IMR-90 (cell line): Measurements from ENCODE around the gene KRTAP5-7. TPM values are rescaled to one million over a fixed set of nuclear protein-coding genes. Genes with fewer than 3 reads are reported as not detected.

Experiments
- ATAC-seq: fragments of 200-7000 bp; cut with Tn5 transposase; 2 replicates; pipeline ENCODE4 v1.9.1; 2020; ENCODE audit warnings: low read depth, mild to moderate bottlenecking, moderate library complexity
- BruUV-seq: library from RNA; stranded (reverse); fragments of 400-500 nt; replicated peaks from 2 replicates; lab custom pipeline; 2021; lab: Mats Ljungman, UMichigan
- CTCF ChIA-PET: fragments of 300-600 bp; formaldehyde crosslinking; extraction: SDS; loops from one replicate; lab custom pipeline; 2021; ENCODE audit warnings: antibody characterized with exemption; lab: Yijun Ruan, JAX
- POLR2A ChIA-PET: fragments of 300-600 bp; sonication (Branson Sonifier 250); formaldehyde crosslinking; loops from one replicate; lab custom pipeline; 2022; ENCODE audit warnings: antibody characterized with exemption; ENCODE audit not compliant: unreplicated experiment; lab: Charles Lee
- DNase-seq: peaks from one replicate; pipeline ENCODE4 v3.0.0; 2013
- H2AFZ ChIP-seq: replicated peaks from 2 replicates; pipeline ENCODE3; 2013; ENCODE audit warnings: low read length, mild to moderate bottlenecking; ENCODE audit not compliant: poor library complexity
- H2AK5ac ChIP-seq: 2 replicates; pipeline ENCODE4 v1.6.1; 2013; ENCODE audit warnings: low read depth, low read length, inconsistent platforms
- H2AK9ac ChIP-seq: replicated peaks from 2 replicates; pipeline ENCODE3; 2013; ENCODE audit warnings: mild to moderate bottlenecking, low read depth, low read length, moderate library complexity; ENCODE audit not compliant: poor library complexity
- H2BK120ac ChIP-seq: 2 replicates; pipeline ENCODE4 v1.6.1; 2013; ENCODE audit warnings: low read depth, low read length, inconsistent platforms
- H2BK15ac ChIP-seq: 3 replicates; pipeline ENCODE4 v1.6.1; 2013; ENCODE audit warnings: low read depth, low read length, inconsistent platforms
- H2BK20ac ChIP-seq: 2 replicates; pipeline ENCODE4 v1.6.1; 2013; ENCODE audit warnings: low read depth, mild to moderate bottlenecking, inconsistent platforms, low read length, moderate library complexity
- H2BK5ac ChIP-seq: 2 replicates; pipeline ENCODE4 v1.6.1; 2013; ENCODE audit warnings: mild to moderate bottlenecking, low read depth, low read length, inconsistent platforms; ENCODE audit not compliant: poor library complexity, severe bottlenecking
- H3K14ac ChIP-seq: replicated peaks from 2 replicates; pipeline ENCODE4 v1.6.1; 2013; ENCODE audit warnings: low read depth, low read length, inconsistent platforms
- H3K18ac ChIP-seq: 2 replicates; pipeline ENCODE4 v1.6.1; 2013; ENCODE audit warnings: low read depth, low read length, control low read depth
- H3K23ac ChIP-seq: 2 replicates; pipeline ENCODE4 v1.6.1; 2013; ENCODE audit warnings: low read depth, low read length, inconsistent platforms
- H3K27ac ChIP-seq: 2 replicates; pipeline ENCODE4 v1.5.1; 2013; ENCODE audit warnings: mild to moderate bottlenecking, control low read depth, low read length; ENCODE audit not compliant: insufficient read depth
- H3K27me3 ChIP-seq: 2 replicates; pipeline ENCODE4 v1.6.1; 2013; ENCODE audit warnings: low read length; ENCODE audit not compliant: control insufficient read depth, insufficient read depth
- H3K36me3 ChIP-seq: 2 replicates; pipeline ENCODE4 v1.6.1; 2013; ENCODE audit warnings: low read length, mixed read lengths; ENCODE audit not compliant: control insufficient read depth, insufficient read depth
- H3K4ac ChIP-seq: 2 replicates; pipeline ENCODE4 v1.6.1; 2013; ENCODE audit warnings: low read depth, low read length, inconsistent platforms
- H3K4me1 ChIP-seq: 2 replicates; pipeline ENCODE4 v1.6.1; 2013; ENCODE audit warnings: low read length, mixed read lengths; ENCODE audit not compliant: control insufficient read depth, insufficient read depth
- H3K4me2 ChIP-seq: 2 replicates; pipeline ENCODE4 v1.6.1; 2013; ENCODE audit warnings: low read depth, mild to moderate bottlenecking, control low read depth, low read length, moderate library complexity
- H3K4me3 ChIP-seq: 2 replicates; pipeline ENCODE4 v1.5.1; 2013; ENCODE audit warnings: low read depth, mild to moderate bottlenecking, control low read depth, low read length, moderate library complexity; ENCODE audit not compliant: insufficient read depth
- H3K56ac ChIP-seq: 2 replicates; pipeline ENCODE4 v1.6.1; 2013; ENCODE audit warnings: low read length, inconsistent platforms; ENCODE audit not compliant: insufficient read depth; ENCODE audit errors: extremely low read depth
- H3K79me1 ChIP-seq, 2 experiments: 2 replicates each; pipeline ENCODE4 v1.6.1; 2013; ENCODE audit warnings: low read length in 2 of 2, inconsistent platforms in 1 of 2, low read depth in 1 of 2
- H3K9ac ChIP-seq: 2 replicates; pipeline ENCODE4 v1.6.1; 2013; ENCODE audit warnings: low read depth, low read length, control low read depth
- H3K9me1 ChIP-seq: 2 replicates; pipeline ENCODE4 v1.6.1; 2013; ENCODE audit warnings: low read length, inconsistent platforms; ENCODE audit not compliant: insufficient read depth
- H3K9me3 ChIP-seq: 2 replicates; pipeline ENCODE4 v1.6.1; 2013; ENCODE audit warnings: low read length; ENCODE audit not compliant: control insufficient read depth, insufficient read depth
- H4K20me1 ChIP-seq: 2 replicates; pipeline ENCODE4 v1.6.1; 2013; ENCODE audit warnings: low read length, inconsistent platforms; ENCODE audit not compliant: insufficient read depth
- H4K5ac ChIP-seq: 2 replicates; pipeline ENCODE4 v1.6.1; 2013; ENCODE audit warnings: mild to moderate bottlenecking, low read depth, low read length, control low read depth
- H4K8ac ChIP-seq, 2 experiments: 2 replicates each; pipeline ENCODE4 v1.6.1; 2013; ENCODE audit warnings: low read depth in 2 of 2, low read length in 2 of 2, control low read depth in 1 of 2, inconsistent platforms in 1 of 2
- H4K91ac ChIP-seq: 2 replicates; pipeline ENCODE4 v1.6.1; 2013; ENCODE audit warnings: low read depth, low read length, inconsistent platforms; ENCODE audit not compliant: insufficient read depth
- BHLHE40 ChIP-seq: fragments of 150-350 bp; IDR thresholded peaks from 2 replicates; pipeline ENCODE4 v1.6.1; 2016; ENCODE audit warnings: mild to moderate bottlenecking, low read depth, low read length
- MAFK ChIP-seq: IDR thresholded peaks from 2 replicates; pipeline ENCODE4 v1.6.1; 2012; ENCODE audit warnings: low read depth, low read length, improper control_type of control experiment
- MXI1 ChIP-seq: IDR thresholded peaks from 2 replicates; pipeline ENCODE4 v1.6.1; 2012; ENCODE audit warnings: low read depth, mild to moderate bottlenecking, low read length, moderate library complexity, borderline replicate concordance
- RCOR1 ChIP-seq: IDR thresholded peaks from 2 replicates; pipeline ENCODE4 v1.6.1; 2012; ENCODE audit warnings: mild to moderate bottlenecking, low read length, improper control_type of control experiment; ENCODE audit not compliant: insufficient replicate concordance
- SMC3 ChIP-seq: fragments of 150-350 bp; IDR thresholded peaks from 2 replicates; pipeline ENCODE4 v1.6.1; 2016; ENCODE audit warnings: low read depth, mild to moderate bottlenecking, antibody characterized with exemption, low read length, moderate library complexity
- WGBS, 2 experiments: methylation state at CpG; one replicate each; pipeline versions ENCODE4 v1.1.5 to v1.1.7; 2013; ENCODE audit warnings: missing lambda C conversion rate in 2 of 2; ENCODE audit not compliant: insufficient read length in 1 of 2; ENCODE audit errors: extremely low coverage in 2 of 2; 5-methylcytosine and 5-hydroxymethylcytosine counted together
- dilution Hi-C: fragments of 300-500 bp; cut with HindIII; formaldehyde crosslinking; loops from one replicate; pipeline ENCODE4 v1.14.3; 2018; ENCODE audit warnings: low sequenced_read_pairs; ENCODE audit not compliant: unreplicated experiment
- in situ Hi-C: fragments of 300-500 bp; cut with MboI; formaldehyde crosslinking; loops from 3 replicates; pipeline ENCODE4 v1.14.3; 2019; ENCODE audit warnings: low sequenced_read_pairs, inconsistent platforms, mixed read lengths
- intact Hi-C: fragments of 100-400 bp; cut with micrococcal nuclease; formaldehyde crosslinking; loops from 2 replicates; pipeline ENCODE4 v1.10.0; 2022
- polyA plus RNA-seq, 3 experiments: library from polyadenylated mRNA; depleted of rRNA; stranded (reverse); fragments of >200 nt; gene quantifications; 2 replicates each; pipeline ENCODE4 v1.2.3, GENCODE V29; 2012; ENCODE audit warnings: low replicate concordance in 1 of 3
- total RNA-seq: library from RNA; depleted of rRNA; stranded (reverse); fragments of >200 nt; gene quantifications from 2 replicates; pipeline ENCODE4 v1.2.3, GENCODE V29; 2012
- TF ChIP-seq, protein P1 (sequence below): conservative IDR thresholded peaks from 2 replicates; pipeline ENCODE4 v1.5.1; 2012; ENCODE audit warnings: mild to moderate bottlenecking, low read depth, low read length, improper control_type of control experiment

Gene KRTAP5-7
- total and polyA plus RNA-seq, 2 of the 4 experiments (the other 2 are of a cell fraction), result not detected

DNA sequence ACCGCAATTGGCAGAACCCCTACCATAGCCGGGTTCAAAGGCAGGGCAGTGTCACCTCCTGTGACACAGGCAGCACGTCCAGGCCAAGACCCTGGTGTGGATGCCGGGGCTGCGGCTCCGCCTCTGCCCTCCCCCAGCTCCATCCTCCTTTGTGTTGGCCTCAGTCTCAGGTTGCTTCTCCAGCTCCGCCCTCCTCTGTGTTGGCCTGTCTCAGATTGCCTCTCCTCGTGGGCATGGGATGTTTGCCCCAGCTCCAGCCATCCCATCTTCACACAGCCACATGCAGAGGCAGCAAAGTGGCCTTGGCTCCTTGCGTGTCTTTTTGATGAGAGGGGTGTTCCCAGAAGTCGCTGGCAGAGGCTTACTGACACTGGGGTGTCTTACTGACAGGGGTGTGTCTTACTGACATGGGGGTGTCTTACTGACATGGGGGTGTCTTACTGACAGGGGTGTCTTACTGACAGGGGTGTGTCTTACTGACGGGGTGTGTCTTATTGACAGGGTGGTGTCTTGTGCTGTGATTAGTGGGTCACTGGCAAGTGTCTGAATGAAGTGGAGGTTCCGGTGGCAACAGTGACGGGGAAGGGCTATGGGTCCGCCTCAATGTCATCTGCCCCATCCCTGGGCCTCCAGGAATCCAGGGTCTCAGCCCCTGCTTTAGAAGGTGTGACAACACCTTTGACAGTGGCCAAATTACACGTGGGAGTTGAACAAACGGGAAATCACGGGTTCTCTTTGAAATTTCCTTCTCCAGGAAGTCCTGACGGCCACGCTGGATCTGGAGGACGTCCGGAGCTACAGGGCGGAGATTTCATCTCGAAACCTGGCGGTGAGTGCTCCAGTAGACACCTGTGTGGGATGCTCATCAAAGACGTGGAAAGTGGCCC is 49.2 kb upstream of the KRTAP5-7 start:
- peaks cover 81% of the 10 kb centered on the region for H3K36me3 ChIP-seq

More for the DNA sequence above, 49.2 kb upstream of the KRTAP5-7 start:
- no peak overlapping the region for H3K9ac ChIP-seq
- WGBS, 2 experiments, result 75% methylated on average over 13 of the region's 25 CpGs; no CpG with 5 or more reads in 1 of the 2 experiments
- H3K4me2 ChIP-seq, result no peak overlapping the region
- H4K20me1 ChIP-seq, result no peaks in the 10 kb centered on the region
- H2AFZ ChIP-seq, result no peak overlapping the region
- ChIA-PET POLR2A (no interaction called here), CTCF (no interaction called here)
- no peak overlapping the region for H3K56ac ChIP-seq
- H4K5ac ChIP-seq, result no peak overlapping the region
- H3K4ac ChIP-seq, result no peak overlapping the region
- H3K9me1 ChIP-seq, result peaks cover 10% of the 10 kb centered on the region; the same call in 1 of the 2 replicates
- no peak overlapping the region for H4K8ac ChIP-seq
- no peak overlapping the region for H4K91ac ChIP-seq
- no peak overlapping the region for H2BK20ac ChIP-seq
- no peaks in the 10 kb centered on the region for H3K27me3 ChIP-seq
- no peak overlapping the region for H2BK15ac ChIP-seq
- ATAC-seq (no peak), DNase-seq (no peak)
- H2BK5ac ChIP-seq, result no peak overlapping the region
- no peak overlapping the region for H3K4me3 ChIP-seq
- dilution Hi-C loops (no loop called here), intact Hi-C loops (no loop called here), in situ Hi-C loops (no loop called here)
- H2AK9ac ChIP-seq, result no peak overlapping the region
- no peak overlapping the region for H2AK5ac ChIP-seq
- no TSS peak for BruUV-seq
- no peak overlapping the region for H3K23ac ChIP-seq
- H3K27ac ChIP-seq, result no peak overlapping the region
- TF ChIP-seq, protein P1, sequence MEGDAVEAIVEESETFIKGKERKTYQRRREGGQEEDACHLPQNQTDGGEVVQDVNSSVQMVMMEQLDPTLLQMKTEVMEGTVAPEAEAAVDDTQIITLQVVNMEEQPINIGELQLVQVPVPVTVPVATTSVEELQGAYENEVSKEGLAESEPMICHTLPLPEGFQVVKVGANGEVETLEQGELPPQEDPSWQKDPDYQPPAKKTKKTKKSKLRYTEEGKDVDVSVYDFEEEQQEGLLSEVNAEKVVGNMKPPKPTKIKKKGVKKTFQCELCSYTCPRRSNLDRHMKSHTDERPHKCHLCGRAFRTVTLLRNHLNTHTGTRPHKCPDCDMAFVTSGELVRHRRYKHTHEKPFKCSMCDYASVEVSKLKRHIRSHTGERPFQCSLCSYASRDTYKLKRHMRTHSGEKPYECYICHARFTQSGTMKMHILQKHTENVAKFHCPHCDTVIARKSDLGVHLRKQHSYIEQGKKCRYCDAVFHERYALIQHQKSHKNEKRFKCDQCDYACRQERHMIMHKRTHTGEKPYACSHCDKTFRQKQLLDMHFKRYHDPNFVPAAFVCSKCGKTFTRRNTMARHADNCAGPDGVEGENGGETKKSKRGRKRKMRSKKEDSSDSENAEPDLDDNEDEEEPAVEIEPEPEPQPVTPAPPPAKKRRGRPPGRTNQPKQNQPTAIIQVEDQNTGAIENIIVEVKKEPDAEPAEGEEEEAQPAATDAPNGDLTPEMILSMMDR, result no peak
- TF ChIP-seq MXI1 (no peak), RCOR1 (no peak), SMC3 (no peak), MAFK (no peak), BHLHE40 (no peak)
- no peak overlapping the region for H2BK120ac ChIP-seq
- H3K14ac ChIP-seq, result no peak overlapping the region
- H3K9me3 ChIP-seq, result no peaks in the 10 kb centered on the region
- H3K18ac ChIP-seq, result no peak overlapping the region
- no peaks in the 10 kb centered on the region for H3K4me1 ChIP-seq
- no peaks in the 10 kb centered on the region for H3K79me1 ChIP-seq
